H1 (cell line): ENCODE results near the gene CFH. TPM values are rescaled to one million over a fixed set of nuclear protein-coding genes. Genes with fewer than 3 reads are reported as not detected.

ENCODE experiments used
- CTCF ChIA-PET: fragments of 300-600 bp; sonication (Branson Sonifier 250); formaldehyde crosslinking; loops from one replicate; lab custom pipeline; 2021; ENCODE audit not compliant: partially characterized antibody; lab: Charles Lee
- POLR2A ChIA-PET: fragments of 300-600 bp; sonication (Branson Sonifier 250); formaldehyde crosslinking; loops from one replicate; lab custom pipeline; 2021; ENCODE audit warnings: inconsistent platforms; ENCODE audit not compliant: partially characterized antibody; lab: Charles Lee
- DNase-seq, 2 experiments: peaks; one replicate each; pipeline versions ENCODE4 v3.0.0 to v3.0.0-alpha.2; 2010 to 2022; ENCODE audit warnings: low spot score in 2 of 2, low read depth in 1 of 2, mixed read lengths in 1 of 2
- FAIRE-seq: peaks from 2 replicates; lab custom pipeline; 2011; peaks lifted over from hg19 to GRCh38; lab: Jason Lieb, UNC
- H2AFZ ChIP-seq: 2 replicates; pipeline ENCODE4 v1.8.1; 2012; ENCODE audit warnings: low read length, inconsistent platforms
- H2AK5ac ChIP-seq: 2 replicates; pipeline ENCODE4 v1.6.1; 2013; ENCODE audit warnings: low read depth, low read length
- H2BK120ac ChIP-seq: replicated peaks from 2 replicates; pipeline ENCODE3; 2013; ENCODE audit warnings: low read depth, low read length, inconsistent platforms
- H2BK12ac ChIP-seq: 2 replicates; pipeline ENCODE4 v1.6.1; 2013; ENCODE audit warnings: low read depth, low read length
- H2BK15ac ChIP-seq: 2 replicates; pipeline ENCODE4 v1.6.1; 2013; ENCODE audit warnings: low read length
- H2BK20ac ChIP-seq: 2 replicates; pipeline ENCODE4 v1.6.1; 2013; ENCODE audit warnings: low read length
- H2BK5ac ChIP-seq: 2 replicates; pipeline ENCODE4 v1.6.1; 2013; ENCODE audit warnings: low read depth, low read length
- H3K14ac ChIP-seq: 2 replicates; pipeline ENCODE4 v1.6.1; 2013; ENCODE audit warnings: inconsistent platforms; ENCODE audit not compliant: insufficient read length
- H3K18ac ChIP-seq: 2 replicates; pipeline ENCODE4 v1.6.1; 2013; ENCODE audit warnings: low read length; ENCODE audit errors: extremely low read depth
- H3K23ac ChIP-seq: 2 replicates; pipeline ENCODE4 v1.6.1; 2013; ENCODE audit warnings: inconsistent platforms; ENCODE audit not compliant: insufficient read length
- H3K23me2 ChIP-seq: 2 replicates; pipeline ENCODE4 v1.6.1; 2013; ENCODE audit warnings: low read depth, low read length
- H3K27ac ChIP-seq: 2 replicates; pipeline ENCODE4 v1.6.1; 2011; ENCODE audit warnings: low read depth, low read length, inconsistent platforms
- H3K27me3 ChIP-seq, 4 experiments: replicated peaks in 1 of 4; 1 replicate in 1 of 4; 2 replicates in 3 of 4; pipeline versions ENCODE4 v1.6.1 to v1.8.1; 2011 to 2013; ENCODE audit warnings: low read length in 3 of 4, mild to moderate bottlenecking in 3 of 4, inconsistent platforms in 2 of 4, mixed read lengths in 2 of 4, moderate library complexity in 1 of 4; ENCODE audit not compliant: control insufficient read depth in 3 of 4, insufficient read depth in 3 of 4; ENCODE audit errors: extremely low read depth in 1 of 4
- H3K36me3 ChIP-seq, 4 experiments: 2 replicates each; pipeline versions ENCODE4 v1.6.1 to v1.8.1; 2011 to 2013; ENCODE audit warnings: mild to moderate bottlenecking in 4 of 4, low read length in 3 of 4, moderate library complexity in 2 of 4, control low read depth in 1 of 4, inconsistent platforms in 1 of 4; ENCODE audit not compliant: insufficient read depth in 4 of 4, control insufficient read depth in 2 of 4
- H3K4ac ChIP-seq: replicated peaks from 2 replicates; pipeline ENCODE3; 2013; ENCODE audit warnings: low read length, low read depth, mixed read lengths, inconsistent platforms; ENCODE audit not compliant: insufficient read length
- H3K4me1 ChIP-seq, 4 experiments: replicated peaks in 1 of 4; 1 replicate in 1 of 4; 2 replicates in 3 of 4; pipeline versions ENCODE4 v1.6.1 to v1.8.1; 2011 to 2013; ENCODE audit warnings: low read length in 3 of 4, inconsistent platforms in 2 of 4, mixed read lengths in 1 of 4; ENCODE audit not compliant: insufficient read depth in 4 of 4, control insufficient read depth in 3 of 4
- H3K4me2 ChIP-seq, 2 experiments: 2 replicates each; pipeline versions ENCODE4 v1.6.1 to v1.8.1; 2011 to 2013; ENCODE audit warnings: low read depth in 2 of 2, low read length in 2 of 2, control low read depth in 1 of 2, inconsistent platforms in 1 of 2, mild to moderate bottlenecking in 1 of 2; ENCODE audit not compliant: insufficient read depth in 1 of 2
- H3K4me3 ChIP-seq, 4 experiments: fragments of 200-600, 300-600 bp in 1 of 4; sonication (generic), shearing (Covaris generic), sonication (Bioruptor Twin) in 1 of 4; 2 replicates each; pipeline versions ENCODE4 v1.5.1 to v1.8.1; 2011 to 2016; ENCODE audit warnings: low read length in 4 of 4, low read depth in 3 of 4, control low read depth in 2 of 4, inconsistent platforms in 2 of 4, mild to moderate bottlenecking in 2 of 4, mixed read lengths in 1 of 4, moderate library complexity in 1 of 4; ENCODE audit not compliant: insufficient read depth in 2 of 4; ENCODE audit errors: extremely low read depth in 1 of 4
- H3K56ac ChIP-seq: replicated peaks from 2 replicates; pipeline ENCODE3; 2013; ENCODE audit warnings: low read depth, mild to moderate bottlenecking, mixed read lengths, low read length, inconsistent platforms; ENCODE audit not compliant: insufficient read length
- H3K79me1 ChIP-seq: 2 replicates; pipeline ENCODE4 v1.6.1; 2013; ENCODE audit warnings: low read depth, low read length, control low read depth
- H3K79me2 ChIP-seq, 2 experiments: 2 replicates each; pipeline versions ENCODE4 v1.6.1 to v1.8.1; 2012 to 2013; ENCODE audit warnings: low read length in 2 of 2, mild to moderate bottlenecking in 2 of 2, inconsistent platforms in 1 of 2; ENCODE audit not compliant: insufficient read depth in 2 of 2, control insufficient read depth in 1 of 2
- H3K9ac ChIP-seq, 4 experiments: replicated peaks in 1 of 4; 1 replicate in 1 of 4; 2 replicates in 3 of 4; pipeline versions ENCODE4 v1.6.1 to v1.8.1; 2011 to 2013; ENCODE audit warnings: low read depth in 3 of 4, low read length in 3 of 4, control low read depth in 2 of 4, mild to moderate bottlenecking in 2 of 4, moderate library complexity in 2 of 4, inconsistent platforms in 1 of 4; ENCODE audit errors: extremely low read depth in 1 of 4
- H3K9me3 ChIP-seq, 2 experiments: 2 replicates each; pipeline versions ENCODE4 v1.6.1 to v1.8.1; 2012 to 2013; ENCODE audit warnings: mild to moderate bottlenecking in 2 of 2, moderate library complexity in 2 of 2, control low read depth in 1 of 2, inconsistent platforms in 1 of 2, low read depth in 1 of 2, low read length in 1 of 2, mixed read lengths in 1 of 2; ENCODE audit not compliant: insufficient read depth in 2 of 2
- H4K20me1 ChIP-seq, 2 experiments: replicated peaks in 1 of 2; 2 replicates each; pipeline versions ENCODE3 to v1.8.1; 2011 to 2013; ENCODE audit warnings: inconsistent platforms in 2 of 2, low read length in 2 of 2, mild to moderate bottlenecking in 1 of 2; ENCODE audit not compliant: insufficient read depth in 2 of 2, control insufficient read depth in 1 of 2
- H4K5ac ChIP-seq: 2 replicates; pipeline ENCODE4 v1.6.1; 2013; ENCODE audit warnings: low read length, low read depth, mixed read lengths, inconsistent platforms; ENCODE audit not compliant: insufficient read length
- H4K8ac ChIP-seq: 2 replicates; pipeline ENCODE4 v1.8.0; 2013; ENCODE audit warnings: mild to moderate bottlenecking, moderate library complexity, low read length, inconsistent platforms; ENCODE audit not compliant: insufficient read depth; ENCODE audit errors: extremely low read depth
- H4K91ac ChIP-seq: replicated peaks from 2 replicates; pipeline ENCODE3; 2013; ENCODE audit warnings: low read length, mixed read lengths, inconsistent platforms; ENCODE audit not compliant: insufficient read length
- BRCA1 ChIP-seq: IDR thresholded peaks from 2 replicates; pipeline ENCODE4 v1.6.1; 2012; ENCODE audit warnings: low read depth, low read length, improper control_type of control experiment
- EZH2 ChIP-seq: fragments of 200-600 bp; sonication (generic); IDR thresholded peaks from 2 replicates; pipeline ENCODE4 v1.7.1; 2012; ENCODE audit warnings: low read depth, mild to moderate bottlenecking, moderate library complexity, low read length, inconsistent platforms; ENCODE audit not compliant: severe bottlenecking
- GTF2F1 ChIP-seq: IDR thresholded peaks from 2 replicates; pipeline ENCODE4 v1.6.1; 2012; ENCODE audit warnings: low read depth, low read length, improper control_type of control experiment, borderline replicate concordance
- SAP30 ChIP-seq: fragments of 300-600 bp; sonication (generic); IDR thresholded peaks from 2 replicates; pipeline ENCODE4 v1.7.1; 2012; ENCODE audit warnings: low read length, moderate library complexity, mild to moderate bottlenecking, inconsistent platforms; ENCODE audit not compliant: insufficient read depth, insufficient replicate concordance
- SP2 ChIP-seq: IDR thresholded peaks from 2 replicates; pipeline ENCODE4 v1.6.1; 2012; ENCODE audit warnings: mild to moderate bottlenecking, low read length, inconsistent platforms
- ZNF274 ChIP-seq: IDR thresholded peaks from 2 replicates; pipeline ENCODE4 v1.7.0; 2012; ENCODE audit warnings: low read length, borderline replicate concordance; ENCODE audit errors: extremely low read depth
- WGBS, 2 experiments: shearing (Covaris generic) in 1 of 2; methylation state at CpG; one replicate each; pipeline versions ENCODE4 v1.1.6 to v1.1.7; 2013 to 2015; ENCODE audit warnings: low lambda C conversion rate in 2 of 2, mixed read lengths in 2 of 2, inconsistent platforms in 1 of 2, low coverage in 1 of 2, missing lambda C conversion rate in 1 of 2; ENCODE audit not compliant: insufficient replicate concordance in 2 of 2, insufficient coverage in 1 of 2, insufficient read length in 1 of 2; ENCODE audit errors: extremely low coverage in 1 of 2, missing lambda C conversion rate in 1 of 2; 5-methylcytosine and 5-hydroxymethylcytosine counted together
- polyA plus RNA-seq, 7 experiments: library from polyadenylated mRNA; depleted of rRNA in 3 of 7; stranded (reverse) in 5 of 7; unstranded in 2 of 7; fragments of >200 nt in 5 of 7; fragments of 200-250 nt in 2 of 7; gene quantifications; 1 replicate in 5 of 7; 2 replicates in 1 of 7; 4 replicates in 1 of 7; pipeline versions ENCODE4 v1.2.1 to v1.2.3, GENCODE V29; 2011 to 2013; ENCODE audit warnings: missing spikeins in 2 of 7, mixed read lengths in 2 of 7
- total RNA-seq: library from RNA; stranded (reverse); fragmentation: NEBNext Ultra II Directional; extraction: Animal tissue kit (Norgen Biotek cat#: 25700); gene quantifications from 2 replicates; pipeline ENCODE4 v1.2.1, GENCODE V29; 2021
- TF ChIP-seq, protein P1 (sequence below), 3 experiments: IDR thresholded peaks; 1 replicate in 2 of 3; 2 replicates in 1 of 3; pipeline versions ENCODE4 v1.5.1 to v1.6.1; 2011; ENCODE audit warnings: low read length in 3 of 3, mild to moderate bottlenecking in 3 of 3, inconsistent platforms in 2 of 3, low read depth in 1 of 3, moderate library complexity in 1 of 3; ENCODE audit not compliant: insufficient read depth in 1 of 3; ENCODE audit errors: control extremely low read depth in 1 of 3

Gene CFH
- total and polyA plus RNA-seq, 2 of the 8 experiments (the other 6 are each of a cell fraction or from before 2014, with no cell fraction given) = not detected

DNA sequence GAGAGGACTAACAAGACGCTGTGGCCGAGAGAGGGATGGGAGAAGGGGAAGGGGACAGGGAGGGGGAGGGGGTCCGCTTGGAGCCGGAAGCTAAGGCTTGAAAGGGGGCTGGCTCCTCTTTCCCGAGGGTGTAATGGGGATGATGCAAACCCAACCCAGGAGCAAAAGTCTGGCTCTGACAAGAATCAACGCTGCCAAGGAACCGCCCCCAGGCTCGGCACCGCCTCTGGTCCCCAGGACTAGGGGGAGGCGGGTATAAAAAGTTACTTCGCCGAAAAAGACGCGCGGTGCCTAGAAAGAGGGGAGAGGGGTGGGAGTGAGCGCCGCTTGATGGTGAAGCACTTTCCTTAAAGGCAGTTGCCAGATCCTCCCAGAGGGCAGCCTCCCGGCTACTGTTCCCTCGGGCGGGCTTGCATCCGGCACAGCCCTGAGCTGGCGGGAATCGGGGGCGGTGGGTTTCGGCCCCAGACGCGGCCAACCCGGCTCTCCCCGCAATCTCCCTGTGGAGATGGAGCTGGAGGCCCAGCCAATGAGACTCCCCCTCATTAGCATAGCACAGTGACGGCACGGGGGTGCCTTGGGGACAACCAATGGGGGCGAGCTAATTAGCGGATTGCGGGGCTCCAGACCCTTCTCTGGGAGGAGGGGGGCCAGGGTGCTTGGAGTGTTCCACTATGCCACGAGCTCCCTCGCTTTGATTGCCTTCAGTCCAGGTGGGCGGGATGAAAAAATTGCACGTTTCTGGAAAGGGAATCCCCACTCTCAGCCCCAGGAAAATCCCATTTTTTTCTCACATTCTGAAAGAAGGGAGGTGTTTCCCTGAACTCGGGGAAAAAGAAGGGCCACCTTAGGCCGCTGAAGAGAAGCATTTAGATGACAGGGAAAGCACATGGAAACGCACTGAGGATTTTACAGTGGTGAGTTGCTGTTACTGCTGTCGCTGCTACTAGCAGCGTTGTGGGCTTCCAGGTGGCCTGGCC, 43.2 kb upstream of the CFH start, which contains the start of gene KCNT2:
TSS of gene KCNT2 (minus strand) at position 51 of the 980 bp plus-strand sequence. CDS start 131 bp downstream, outside the sequence.
- Histone ChIP-seq H2BK20ac (no peak within 1 kb of the TSS), H3K4me1 (peaks cover 0 to 10% (median 8%) of the 10 kb centered on the region in 4 experiments; a peak in 5 of 7 replicates), H3K79me1 (no peaks in the 10 kb centered on the region), H3K56ac (peak within 1 kb of the TSS; percentile 91), H3K4me3 (peak within 1 kb of the TSS; percentile 51 to 98 (median 88)), H3K9me3 (no peaks in the 10 kb centered on the region), H4K91ac (peak within 1 kb of the TSS; percentile 81), H2BK120ac (peak within 1 kb of the TSS; percentile 76), H3K27ac (peak within 1 kb of the TSS; percentile 85), H2BK15ac (peak within 1 kb of the TSS; percentile 23; the same call in 1 of the 2 replicates), H3K27me3 (no peaks in the 10 kb centered on the region), H4K5ac (peak within 1 kb of the TSS; percentile 99), H3K23me2 (peaks cover 6% of the 10 kb centered on the region; the same call in 1 of the 2 replicates), H3K18ac (peak within 1 kb of the TSS; percentile 96), H2AFZ (peak within 1 kb of the TSS; percentile 95), H2BK12ac (peak within 1 kb of the TSS; percentile 95; the same call in 1 of the 2 replicates), H3K4ac (peak within 1 kb of the TSS; percentile 12), H3K4me2 (peak within 1 kb of the TSS; percentile 82 to 85), H4K8ac (peak within 1 kb of the TSS; percentile 82; the same call in 1 of the 2 replicates), H3K23ac (peak within 1 kb of the TSS; percentile 86), H2BK5ac (peak within 1 kb of the TSS; percentile 99), H2AK5ac (no peak within 1 kb of the TSS; the same call in 1 of the 2 replicates), H4K20me1 (no peaks in the 10 kb centered on the region), H3K14ac (no peak within 1 kb of the TSS), H3K9ac (peak within 1 kb of the TSS; percentile 75 to 99 (median 82)), H3K36me3 (no peaks in the 10 kb centered on the region), H3K79me2 (peaks cover 0 to 42% of the 10 kb centered on the region in 2 experiments; a peak in 3 of 4 replicates)
- WGBS, 2 experiments = 2% methylated on average over 39 of the region's 43 CpGs; no CpG with 5 or more reads in 1 of the 2 experiments
- DNase-seq = peak; percentile 93 to 94
- no peak for FAIRE-seq
- ChIA-PET CTCF (interaction anchor here (0.6 to 1.3 kb wide), 8 partner anchors 9 to 590 kb away, joined by 3 to 5 read pairs (median 3); no protein-coding TSS in a partner anchor), POLR2A (interaction anchor here (0.7 to 3.1 kb wide), 37 partner anchors 8 to 1547 kb away, joined by 3 to 18 read pairs (median 5); partner anchors contain the start of gene CFH)
- peak; percentile 76 for TF ChIP-seq SAP30
- TF ChIP-seq BRCA1 = no peak
- no peak for TF ChIP-seq SP2
- peak; percentile 78 for TF ChIP-seq GTF2F1
- no peak for TF ChIP-seq ZNF274
- TF ChIP-seq, protein P1, sequence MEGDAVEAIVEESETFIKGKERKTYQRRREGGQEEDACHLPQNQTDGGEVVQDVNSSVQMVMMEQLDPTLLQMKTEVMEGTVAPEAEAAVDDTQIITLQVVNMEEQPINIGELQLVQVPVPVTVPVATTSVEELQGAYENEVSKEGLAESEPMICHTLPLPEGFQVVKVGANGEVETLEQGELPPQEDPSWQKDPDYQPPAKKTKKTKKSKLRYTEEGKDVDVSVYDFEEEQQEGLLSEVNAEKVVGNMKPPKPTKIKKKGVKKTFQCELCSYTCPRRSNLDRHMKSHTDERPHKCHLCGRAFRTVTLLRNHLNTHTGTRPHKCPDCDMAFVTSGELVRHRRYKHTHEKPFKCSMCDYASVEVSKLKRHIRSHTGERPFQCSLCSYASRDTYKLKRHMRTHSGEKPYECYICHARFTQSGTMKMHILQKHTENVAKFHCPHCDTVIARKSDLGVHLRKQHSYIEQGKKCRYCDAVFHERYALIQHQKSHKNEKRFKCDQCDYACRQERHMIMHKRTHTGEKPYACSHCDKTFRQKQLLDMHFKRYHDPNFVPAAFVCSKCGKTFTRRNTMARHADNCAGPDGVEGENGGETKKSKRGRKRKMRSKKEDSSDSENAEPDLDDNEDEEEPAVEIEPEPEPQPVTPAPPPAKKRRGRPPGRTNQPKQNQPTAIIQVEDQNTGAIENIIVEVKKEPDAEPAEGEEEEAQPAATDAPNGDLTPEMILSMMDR (IDR thresholded peaks at IDR 0.05; ENCODE audit: control extremely low read depth in 1 of 3, insufficient read depth in 1 of 3, low read depth in 1 of 3, low read length in 3 of 3) = peak in 2 of 3 experiments; percentile 4 to 45; a peak in 2 of 4 replicates
- TF ChIP-seq EZH2 = no peak
